Natural killer cell (primary cell): ENCODE results near the gene DYSF. TPM values are rescaled to one million over a fixed set of nuclear protein-coding genes. Genes with fewer than 3 reads are reported as not detected.

Experiments used
- ATAC-seq, 3 donors: fragments of 150-1000 bp in 2 of 3; fragments of 200-7000 bp in 1 of 3; cut with Tn5 transposase; 1 replicate in 1 of 3; 2 replicates in 2 of 3; pipeline ENCODE4 v1.10.0; 2021; ENCODE audit warnings: mild to moderate bottlenecking in 2 of 3, moderate library complexity in 2 of 3
- DNase-seq, 2 donors: peaks; one replicate each; pipeline versions ENCODE4 v3.0.0 to v3.0.0-alpha.2; 2013 to 2021; ENCODE audit warnings: mixed read lengths in 1 of 2
- H3K27ac ChIP-seq: one replicate; pipeline ENCODE4 v1.5.1; 2013; ENCODE audit warnings: mild to moderate bottlenecking, low read length
- H3K27me3 ChIP-seq: one replicate; pipeline ENCODE4 v1.6.1; 2013; ENCODE audit warnings: low read length; ENCODE audit not compliant: control insufficient read depth, insufficient read depth
- H3K36me3 ChIP-seq: one replicate; pipeline ENCODE4 v1.6.1; 2013; ENCODE audit warnings: low read length; ENCODE audit not compliant: control insufficient read depth, insufficient read depth
- H3K4me1 ChIP-seq: one replicate; pipeline ENCODE4 v1.6.1; 2013; ENCODE audit warnings: low read length; ENCODE audit not compliant: control insufficient read depth, insufficient read depth
- H3K4me3 ChIP-seq: one replicate; pipeline ENCODE4 v1.5.1; 2013; ENCODE audit warnings: low read length
- H3K9me3 ChIP-seq: one replicate; pipeline ENCODE4 v1.6.1; 2013; ENCODE audit warnings: low read length; ENCODE audit not compliant: control insufficient read depth, insufficient read depth
- H3K27ac Mint-ChIP-seq, 2 donors: one replicate each; pipeline ENCODE4 v1.8.0; 2022; ENCODE audit warnings: mild to moderate bottlenecking in 2 of 2, mixed read lengths in 2 of 2, moderate library complexity in 1 of 2
- H3K27me3 Mint-ChIP-seq, 2 donors: one replicate each; pipeline ENCODE4 v1.8.0; 2022; ENCODE audit warnings: low read depth in 2 of 2, mixed read lengths in 2 of 2
- H3K36me3 Mint-ChIP-seq: one replicate; pipeline ENCODE4 v1.8.0; 2022; ENCODE audit warnings: mixed read lengths
- H3K4me1 Mint-ChIP-seq, 2 donors: one replicate each; pipeline ENCODE4 v1.8.0; 2022; ENCODE audit warnings: mixed read lengths in 2 of 2
- H3K4me3 Mint-ChIP-seq: one replicate; pipeline ENCODE4 v1.8.0; 2022; ENCODE audit warnings: mild to moderate bottlenecking, moderate library complexity, mixed read lengths
- H3K9me3 Mint-ChIP-seq, 2 donors: one replicate each; pipeline ENCODE4 v1.8.0; 2022; ENCODE audit warnings: mixed read lengths in 2 of 2
- CTCF ChIP-seq: fragments of 200-600 bp; IDR thresholded peaks from one replicate; pipeline ENCODE4 v1.8.0; 2022; ENCODE audit warnings: antibody characterized with exemption
- WGBS: methylation state at CpG from one replicate; pipeline ENCODE4 v1.1.7; 2013; ENCODE audit warnings: missing lambda C conversion rate; ENCODE audit not compliant: insufficient coverage; 5-methylcytosine and 5-hydroxymethylcytosine counted together
- intact Hi-C: fragments of 100-400 bp; cut with micrococcal nuclease; formaldehyde crosslinking; loops from one replicate; pipeline ENCODE4 v1.14.2; 2022
- total RNA-seq, 4 donors: library from RNA; stranded (reverse); fragments of 120-200 nt in 1 of 4; gene quantifications; one replicate each; pipeline versions ENCODE4 v1.2.3 to v1.2.4, GENCODE V29; 2013 to 2022

The DYSF gene
- total RNA-seq, 3 donors from 2014 or later (not counting 1 experiment from before 2014, with no cell fraction given): 11.4 to 19.5 (median 12.4) TPM

GRCh38 chr2:71637736-71638135, 184.4 kb downstream of the DYSF start:
- H3K9me3 Mint-ChIP-seq: no peaks in the 10 kb centered on the region
- ATAC-seq: no peak
- 86% methylated on average over 4 of the region's 4 CpGs for WGBS
- H3K36me3 Mint-ChIP-seq: no peaks in the 10 kb centered on the region
- no peak for DNase-seq
- Histone ChIP-seq H3K4me1 (no peaks in the 10 kb centered on the region), H3K27ac (no peak overlapping the region), H3K27me3 (no peaks in the 10 kb centered on the region), H3K9me3 (no peaks in the 10 kb centered on the region), H3K4me3 (no peak overlapping the region), H3K36me3 (no peaks in the 10 kb centered on the region)
- peaks cover 0 to 3% of the 10 kb centered on the region in 2 donors for H3K27me3 Mint-ChIP-seq
- intact Hi-C loops: no loop called here
- no peak overlapping the region for H3K27ac Mint-ChIP-seq
- H3K4me3 Mint-ChIP-seq: no peak overlapping the region
- no peaks in the 10 kb centered on the region for H3K4me1 Mint-ChIP-seq
- TF ChIP-seq CTCF: no peak

- no peaks in the 10 kb centered on the region for H3K36me3 Mint-ChIP-seq
- H3K9me3 Mint-ChIP-seq: no peaks in the 10 kb centered on the region
- no peak for TF ChIP-seq CTCF
- DNase-seq (no peak), ATAC-seq (no peak)
- Histone ChIP-seq H3K4me3 (no peak overlapping the region), H3K4me1 (no peaks in the 10 kb centered on the region), H3K36me3 (no peaks in the 10 kb centered on the region), H3K9me3 (no peaks in the 10 kb centered on the region), H3K27me3 (no peaks in the 10 kb centered on the region), H3K27ac (no peak overlapping the region)
- H3K4me1 Mint-ChIP-seq: no peaks in the 10 kb centered on the region
- intact Hi-C loops: no loop called here
- no peaks in the 10 kb centered on the region for H3K27me3 Mint-ChIP-seq
- no peak overlapping the region for H3K4me3 Mint-ChIP-seq
- 79% methylated on average over 4 of the region's 4 CpGs for WGBS
- no peak overlapping the region for H3K27ac Mint-ChIP-seq
These were observed 186.4 kb downstream of the DYSF start for GRCh38 chr2:71639735-71640134.

- intact Hi-C loops: no loop called here
- Mint-ChIP-seq H3K4me3 (no peak overlapping the region), H3K9me3 (no peaks in the 10 kb centered on the region), H3K27me3 (peaks cover 2 to 3% of the 10 kb centered on the region in 2 donors), H3K27ac (no peak overlapping the region), H3K36me3 (no peaks in the 10 kb centered on the region), H3K4me1 (no peaks in the 10 kb centered on the region)
- WGBS: 77% methylated on average over 3 of the region's 5 CpGs
- H3K4me1 ChIP-seq: no peaks in the 10 kb centered on the region
- no peaks in the 10 kb centered on the region for H3K36me3 ChIP-seq
- no peak for DNase-seq
- H3K27me3 ChIP-seq: no peaks in the 10 kb centered on the region
- H3K9me3 ChIP-seq: no peaks in the 10 kb centered on the region
- no peak for ATAC-seq
- no peak overlapping the region for H3K27ac ChIP-seq
- no peak overlapping the region for H3K4me3 ChIP-seq
- no peak for TF ChIP-seq CTCF
These were observed 187.1 kb downstream of the DYSF start for GRCh38 chr2:71640489-71640888.

GRCh38 chr2:71643674-71644357, 190.5 kb downstream of the DYSF start:
- H3K27ac ChIP-seq: no peak overlapping the region
- ATAC-seq: no peak
- no peaks in the 10 kb centered on the region for H3K4me1 ChIP-seq
- no peak for TF ChIP-seq CTCF
- H3K36me3 ChIP-seq: no peaks in the 10 kb centered on the region
- H3K27me3 Mint-ChIP-seq: peaks cover 7 to 30% of the 10 kb centered on the region in 2 donors
- no peak overlapping the region for H3K27ac Mint-ChIP-seq
- H3K9me3 ChIP-seq: no peaks in the 10 kb centered on the region
- no peaks in the 10 kb centered on the region for H3K27me3 ChIP-seq
- intact Hi-C loops: no loop called here
- no peak overlapping the region for H3K4me3 ChIP-seq
- H3K36me3 Mint-ChIP-seq: peaks cover 10% of the 10 kb centered on the region
- H3K4me3 Mint-ChIP-seq: no peak overlapping the region
- DNase-seq: no peak
- H3K9me3 Mint-ChIP-seq: peaks cover 2 to 3% of the 10 kb centered on the region in 2 donors
- 87% methylated on average over 11 of the region's 13 CpGs for WGBS
- no peaks in the 10 kb centered on the region for H3K4me1 Mint-ChIP-seq
